Measurements from ENCODE around the gene TSPEAR.

TSPEAR gene

DNA sequence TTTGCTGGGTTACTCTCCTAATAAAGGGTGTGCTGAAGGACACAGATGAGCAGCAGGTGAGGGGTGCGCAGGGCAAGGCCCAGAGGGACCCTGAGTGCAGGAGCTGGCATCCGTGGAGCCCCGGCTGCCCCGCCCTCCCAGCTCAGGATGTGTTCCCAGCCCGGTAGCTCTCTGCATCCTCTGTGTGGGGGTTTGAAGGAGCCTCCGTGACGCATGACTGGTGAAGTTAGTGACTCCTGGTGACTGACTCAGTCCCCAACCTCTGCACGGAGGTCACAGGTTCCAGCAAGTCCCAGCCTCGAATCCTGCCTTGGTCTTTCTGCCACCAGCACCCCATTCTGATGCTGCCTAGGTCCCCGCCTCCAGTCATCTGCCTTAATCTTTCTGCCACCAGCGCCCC, 21.6 kb upstream of the TSPEAR start:
- Mint-ChIP-seq H3K36me3 (ENCODE audit: low read depth) (no peaks in the 10 kb centered on the region), H3K9me3 (no peaks in the 10 kb centered on the region), H3K27ac (no peak overlapping the region), H3K4me1 (ENCODE audit: low read depth) (no peaks in the 10 kb centered on the region), H3K27me3 (ENCODE audit: low read depth) (peaks cover 13% of the 10 kb centered on the region), H3K4me3 (no peak overlapping the region)

- H3K9me3 Mint-ChIP-seq, result no peaks in the 10 kb centered on the region
- no peaks in the 10 kb centered on the region for H3K4me1 Mint-ChIP-seq (ENCODE audit: low read depth)
- no peak overlapping the region for H3K4me3 Mint-ChIP-seq
- H3K27me3 Mint-ChIP-seq (ENCODE audit: low read depth), result peaks cover 18% of the 10 kb centered on the region
- no peak overlapping the region for H3K27ac Mint-ChIP-seq
- no peaks in the 10 kb centered on the region for H3K36me3 Mint-ChIP-seq (ENCODE audit: low read depth)
These were observed 20.9 kb upstream of the TSPEAR start for GRCh38 chr21:44732263-44732662.

GRCh38 chr21:44730951-44731579, 19.7 kb upstream of the TSPEAR start:
- Mint-ChIP-seq H3K9me3 (no peaks in the 10 kb centered on the region), H3K27me3 (ENCODE audit: low read depth) (peaks cover 21% of the 10 kb centered on the region), H3K4me1 (ENCODE audit: low read depth) (no peaks in the 10 kb centered on the region), H3K27ac (no peak overlapping the region), H3K4me3 (no peak overlapping the region), H3K36me3 (ENCODE audit: low read depth) (no peaks in the 10 kb centered on the region)

GRCh38 chr21:44730028-44730395, 18.6 kb upstream of the TSPEAR start:
- peaks cover 28% of the 10 kb centered on the region for H3K27me3 Mint-ChIP-seq (ENCODE audit: low read depth)
- no peak overlapping the region for H3K27ac Mint-ChIP-seq
- no peaks in the 10 kb centered on the region for H3K9me3 Mint-ChIP-seq
- H3K4me3 Mint-ChIP-seq, result no peak overlapping the region
- H3K4me1 Mint-ChIP-seq (ENCODE audit: low read depth), result no peaks in the 10 kb centered on the region
- no peaks in the 10 kb centered on the region for H3K36me3 Mint-ChIP-seq (ENCODE audit: low read depth)

DNA sequence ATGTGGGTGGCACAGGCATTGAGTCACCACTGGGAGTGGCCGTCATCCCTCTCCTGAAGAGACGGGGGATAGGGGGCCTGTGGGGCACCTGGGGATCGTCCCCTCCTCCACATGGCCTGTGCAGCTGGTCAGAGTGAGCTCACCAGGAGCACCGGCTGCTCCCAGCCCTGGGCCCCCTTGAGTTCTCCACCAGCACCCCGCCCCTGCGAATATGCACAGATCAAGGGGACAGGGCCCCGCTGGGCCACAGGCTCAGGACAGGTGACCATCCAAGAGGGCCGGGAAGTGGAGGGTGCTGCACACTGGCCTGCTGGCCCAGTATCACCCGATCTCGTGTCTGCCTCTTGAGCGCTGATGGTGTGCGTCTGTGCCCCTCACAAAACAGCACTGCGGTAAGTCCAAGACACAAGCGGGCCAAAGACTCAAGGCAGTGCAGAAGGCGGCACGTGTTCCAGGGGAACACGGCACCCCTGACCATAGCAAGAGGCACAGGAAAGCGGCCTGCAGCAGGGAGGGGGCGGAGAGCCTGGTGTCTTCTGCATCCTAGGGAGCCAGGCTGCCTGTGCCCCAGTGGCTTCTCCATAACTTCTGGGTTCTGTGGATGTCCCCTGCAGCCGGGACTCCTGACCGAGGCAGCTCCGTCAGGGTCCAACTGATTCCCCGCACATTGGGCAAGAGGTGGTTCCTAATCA, 18.1 kb upstream of the TSPEAR start:
- Mint-ChIP-seq H3K9me3 (no peaks in the 10 kb centered on the region), H3K4me3 (no peak overlapping the region), H3K27me3 (ENCODE audit: low read depth) (peaks cover 32% of the 10 kb centered on the region), H3K27ac (no peak overlapping the region), H3K36me3 (ENCODE audit: low read depth) (no peaks in the 10 kb centered on the region), H3K4me1 (ENCODE audit: low read depth) (no peaks in the 10 kb centered on the region)

GRCh38 chr21:44728716-44729115, 17.3 kb upstream of the TSPEAR start:
- Mint-ChIP-seq H3K27ac (no peak overlapping the region), H3K27me3 (ENCODE audit: low read depth) (peaks cover 37% of the 10 kb centered on the region)

DNA sequence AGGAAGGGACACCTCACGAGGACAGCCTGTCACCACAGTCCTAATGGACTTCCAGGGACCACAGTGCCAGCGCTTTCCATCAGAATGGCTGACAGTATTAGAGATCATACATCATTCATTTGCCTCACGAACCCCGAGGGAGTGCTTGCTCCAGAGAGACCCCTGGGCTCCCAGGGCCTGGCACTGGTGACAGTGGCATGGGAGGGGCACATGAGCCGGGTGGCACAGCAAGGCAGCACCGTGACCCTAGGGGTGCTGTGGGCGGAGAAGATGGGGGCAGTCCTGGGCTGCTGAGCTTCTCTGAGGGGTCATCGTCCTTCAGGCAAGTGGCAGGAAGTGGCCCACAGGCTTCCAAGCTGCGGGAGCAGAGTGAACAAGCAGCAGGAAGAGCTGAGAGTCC, 16.4 kb upstream of the TSPEAR start:
- H3K27ac Mint-ChIP-seq, result no peak overlapping the region
- H3K9me3 Mint-ChIP-seq, result no peaks in the 10 kb centered on the region
- H3K36me3 Mint-ChIP-seq (ENCODE audit: low read depth), result no peaks in the 10 kb centered on the region
- peaks cover 40% of the 10 kb centered on the region for H3K27me3 Mint-ChIP-seq (ENCODE audit: low read depth)
- no peak overlapping the region for H3K4me3 Mint-ChIP-seq
- H3K4me1 Mint-ChIP-seq (ENCODE audit: low read depth), result peaks cover 6% of the 10 kb centered on the region

More at GRCh38 chr21:44728716-44729115, 17.3 kb upstream of the TSPEAR start:
- Mint-ChIP-seq H3K4me1 (ENCODE audit: low read depth) (no peaks in the 10 kb centered on the region), H3K36me3 (ENCODE audit: low read depth) (no peaks in the 10 kb centered on the region), H3K9me3 (no peaks in the 10 kb centered on the region), H3K4me3 (no peak overlapping the region)

- Mint-ChIP-seq H3K27me3 (ENCODE audit: low read depth) (peaks cover 45% of the 10 kb centered on the region), H3K9me3 (no peaks in the 10 kb centered on the region), H3K27ac (no peak overlapping the region), H3K4me3 (no peak overlapping the region), H3K4me1 (ENCODE audit: low read depth) (peaks cover 6% of the 10 kb centered on the region), H3K36me3 (ENCODE audit: low read depth) (no peaks in the 10 kb centered on the region)
These were observed 15.9 kb upstream of the TSPEAR start for GRCh38 chr21:44727321-44727720.

- no peak overlapping the region for H3K27ac Mint-ChIP-seq
- peaks cover 6% of the 10 kb centered on the region for H3K4me1 Mint-ChIP-seq (ENCODE audit: low read depth)
- no peaks in the 10 kb centered on the region for H3K9me3 Mint-ChIP-seq
- H3K4me3 Mint-ChIP-seq, result no peak overlapping the region
- peaks cover 43% of the 10 kb centered on the region for H3K27me3 Mint-ChIP-seq (ENCODE audit: low read depth)
- no peaks in the 10 kb centered on the region for H3K36me3 Mint-ChIP-seq (ENCODE audit: low read depth)
These were observed 15.5 kb upstream of the TSPEAR start for GRCh38 chr21:44726826-44727225.

DNA sequence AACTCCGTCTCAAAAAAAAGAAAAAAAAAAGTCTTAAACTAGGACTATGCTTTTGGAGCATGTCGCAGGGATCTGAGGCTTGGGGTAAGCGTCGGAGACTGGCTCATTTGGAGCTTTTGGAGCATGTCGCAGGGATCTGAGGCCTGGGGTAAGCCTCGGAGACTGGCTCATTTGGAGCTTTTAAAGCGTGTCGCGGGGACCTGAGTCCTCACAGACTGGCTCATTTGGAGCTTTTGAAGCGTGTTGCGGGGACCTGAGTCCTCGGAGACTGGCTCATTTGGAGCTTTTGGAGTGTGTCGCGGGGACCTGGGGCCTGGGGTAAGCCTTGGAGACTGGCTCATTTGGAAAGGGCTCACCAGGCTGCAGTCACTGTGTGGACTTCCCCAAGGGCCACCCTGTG, 13.6 kb upstream of the TSPEAR start:
- H3K4me1 Mint-ChIP-seq (ENCODE audit: low read depth), result peaks cover 6% of the 10 kb centered on the region
- no peaks in the 10 kb centered on the region for H3K36me3 Mint-ChIP-seq (ENCODE audit: low read depth)
- no peaks in the 10 kb centered on the region for H3K9me3 Mint-ChIP-seq
- H3K27me3 Mint-ChIP-seq (ENCODE audit: low read depth), result peaks cover 54% of the 10 kb centered on the region
- no peak overlapping the region for H3K27ac Mint-ChIP-seq
- no peak overlapping the region for H3K4me3 Mint-ChIP-seq

DNA sequence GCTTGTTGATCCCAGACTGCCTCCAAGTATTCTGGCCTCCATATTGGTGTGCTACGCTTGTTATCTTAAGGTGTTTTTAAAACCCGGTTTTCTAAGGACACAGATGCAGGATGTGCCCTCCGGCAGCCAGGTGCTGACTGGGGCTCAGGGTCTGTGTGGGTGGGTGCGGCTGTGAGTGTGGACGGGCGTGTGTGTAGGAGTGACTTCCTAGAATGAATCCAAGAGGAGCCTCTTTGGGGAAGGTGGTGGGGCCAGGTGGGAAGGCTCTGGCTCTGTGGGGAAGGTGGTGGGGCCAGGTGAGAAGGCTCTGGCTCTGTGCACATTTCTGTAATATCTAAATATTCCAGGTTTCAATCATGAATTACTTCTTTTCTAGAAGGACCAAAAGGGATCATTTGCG, 12.8 kb upstream of the TSPEAR start:
- Mint-ChIP-seq H3K9me3 (no peaks in the 10 kb centered on the region), H3K27ac (peak overlapping the region; percentile 46), H3K36me3 (ENCODE audit: low read depth) (no peaks in the 10 kb centered on the region), H3K4me1 (ENCODE audit: low read depth) (peaks cover 6% of the 10 kb centered on the region), H3K27me3 (ENCODE audit: low read depth) (peaks cover 61% of the 10 kb centered on the region), H3K4me3 (no peak overlapping the region)

GRCh38 chr21:44723177-44724131, 12.1 kb upstream of the TSPEAR start:
- Mint-ChIP-seq H3K36me3 (ENCODE audit: low read depth) (no peaks in the 10 kb centered on the region), H3K27ac (no peak overlapping the region), H3K27me3 (ENCODE audit: low read depth) (peaks cover 69% of the 10 kb centered on the region), H3K4me3 (no peak overlapping the region), H3K4me1 (ENCODE audit: low read depth) (peaks cover 6% of the 10 kb centered on the region), H3K9me3 (no peaks in the 10 kb centered on the region)

DNA sequence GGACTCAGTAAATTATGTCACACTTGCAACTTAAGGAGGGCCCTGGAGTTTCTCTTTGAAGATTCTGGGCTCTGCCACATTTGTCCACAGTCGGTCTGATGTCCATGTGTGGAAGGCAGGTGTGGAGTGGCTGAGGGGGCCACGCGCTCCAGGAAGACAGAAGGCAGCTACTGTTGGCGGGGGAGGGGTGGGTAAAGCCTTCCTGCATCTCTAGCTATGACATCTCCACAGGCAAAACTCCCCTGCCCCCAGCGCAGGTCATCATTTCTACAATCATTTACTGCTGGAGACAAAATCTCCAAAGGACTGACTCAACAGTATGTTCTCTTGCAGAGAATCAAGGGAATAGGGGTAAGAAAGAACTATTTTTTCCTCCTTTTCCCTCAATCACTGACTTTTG, 11.4 kb upstream of the TSPEAR start:
- Mint-ChIP-seq H3K4me3 (no peak overlapping the region), H3K36me3 (ENCODE audit: low read depth) (no peaks in the 10 kb centered on the region), H3K27ac (no peak overlapping the region), H3K27me3 (ENCODE audit: low read depth) (peaks cover 72% of the 10 kb centered on the region), H3K4me1 (ENCODE audit: low read depth) (peaks cover 6% of the 10 kb centered on the region), H3K9me3 (no peaks in the 10 kb centered on the region)

DNA sequence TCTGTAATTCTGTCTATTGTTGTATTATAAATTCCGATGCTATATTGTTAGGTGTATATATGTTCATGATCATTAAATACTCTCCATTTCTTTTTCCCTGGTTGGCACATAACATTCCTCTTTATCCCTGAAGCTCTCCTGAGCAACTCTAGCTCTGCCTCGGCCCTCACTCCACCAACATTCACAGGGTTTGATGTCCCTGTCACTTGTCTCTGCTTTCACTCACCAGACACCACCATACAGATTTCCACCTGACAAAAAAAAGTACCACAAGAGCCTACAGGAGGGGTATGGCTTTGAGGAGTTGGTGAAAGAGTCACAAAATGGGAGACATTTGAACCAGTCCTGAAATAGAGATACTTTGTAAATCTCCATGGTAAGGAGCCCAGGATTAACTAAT, 8.8 kb upstream of the TSPEAR start:
- Mint-ChIP-seq H3K9me3 (no peaks in the 10 kb centered on the region), H3K36me3 (ENCODE audit: low read depth) (peaks cover 3% of the 10 kb centered on the region), H3K4me3 (no peak overlapping the region), H3K4me1 (ENCODE audit: low read depth) (peaks cover 6% of the 10 kb centered on the region), H3K27me3 (ENCODE audit: low read depth) (peaks cover 81% of the 10 kb centered on the region), H3K27ac (no peak overlapping the region)

GRCh38 chr21:44718571-44718970, 7.2 kb upstream of the TSPEAR start:
- H3K4me1 Mint-ChIP-seq (ENCODE audit: low read depth), result peaks cover 12% of the 10 kb centered on the region
- H3K4me3 Mint-ChIP-seq, result no peak overlapping the region
- no peaks in the 10 kb centered on the region for H3K9me3 Mint-ChIP-seq
- H3K27ac Mint-ChIP-seq, result no peak overlapping the region
- H3K36me3 Mint-ChIP-seq (ENCODE audit: low read depth), result peaks cover 3% of the 10 kb centered on the region
- peaks cover 87% of the 10 kb centered on the region for H3K27me3 Mint-ChIP-seq (ENCODE audit: low read depth)
